HT-29 (cell line): ENCODE results near the gene SRSF6. TPM values are rescaled to one million over a fixed set of nuclear protein-coding genes. Genes with fewer than 3 reads are reported as not detected.
"Not testable (repeated sequence)": the region's sequence is repeated elsewhere in the genome, so short reads cannot be mapped to it uniquely, and the experiment has no call there.

Experiments used
- DNase-seq: peaks from one replicate; pipeline ENCODE4 v3.0.0-alpha.2; 2015; ENCODE audit warnings: low spot score
- total RNA-seq: library from RNA; depleted of rRNA; stranded (reverse); fragments of >200 nt; shearing (Covaris generic); gene quantifications from 2 replicates; pipeline ENCODE4 v1.2.3, GENCODE V29; 2014

SRSF6 gene
- total RNA-seq, 1 experiment from 2014 or later, result 68.8 TPM

GRCh38 chr20:43448748-43449535, 8.8 kb upstream of the SRSF6 start:
- peak; percentile 79 for DNase-seq

- no peak for DNase-seq
Measured at GRCh38 chr20:43450841-43451799, 6.6 kb upstream of the SRSF6 start.

DNA sequence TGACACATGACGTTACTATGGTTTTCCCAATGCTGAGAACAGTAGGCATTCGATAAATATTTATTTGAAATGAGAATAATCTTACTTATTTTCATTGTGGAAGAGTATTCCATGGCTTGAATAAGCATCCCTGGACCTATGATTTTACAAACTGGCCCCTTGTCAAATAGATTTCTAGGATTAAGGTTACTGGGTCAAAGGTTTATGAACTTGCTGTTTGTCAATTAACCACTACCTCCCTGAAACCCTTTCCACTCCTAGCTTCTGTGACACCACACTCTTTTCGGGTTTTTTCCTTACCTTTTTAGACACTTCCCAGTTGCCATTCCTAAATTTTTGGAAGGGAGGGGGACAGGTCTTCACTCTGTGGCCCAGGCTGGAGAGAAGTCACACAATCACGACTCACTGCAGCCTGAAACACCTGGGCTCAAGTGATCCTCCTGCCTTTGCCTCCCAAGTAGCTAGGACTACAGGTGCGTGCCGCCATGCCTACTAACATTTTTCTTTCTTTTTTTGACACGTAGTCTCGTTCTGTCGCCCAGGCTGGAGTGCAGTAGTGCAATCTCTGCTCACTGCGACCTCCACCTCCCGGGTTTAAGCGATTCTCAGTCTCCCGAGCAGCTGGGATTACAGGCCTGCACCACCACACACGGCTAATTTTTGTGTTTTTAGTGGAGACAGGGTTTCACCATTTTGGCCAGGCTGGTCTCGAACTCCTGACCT, 5.1 kb upstream of the SRSF6 start:
- no peak for DNase-seq

- DNase-seq, result not testable (repeated sequence)
Measured at GRCh38 chr20:43456252-43456651, 1.4 kb upstream of the SRSF6 start.

DNA sequence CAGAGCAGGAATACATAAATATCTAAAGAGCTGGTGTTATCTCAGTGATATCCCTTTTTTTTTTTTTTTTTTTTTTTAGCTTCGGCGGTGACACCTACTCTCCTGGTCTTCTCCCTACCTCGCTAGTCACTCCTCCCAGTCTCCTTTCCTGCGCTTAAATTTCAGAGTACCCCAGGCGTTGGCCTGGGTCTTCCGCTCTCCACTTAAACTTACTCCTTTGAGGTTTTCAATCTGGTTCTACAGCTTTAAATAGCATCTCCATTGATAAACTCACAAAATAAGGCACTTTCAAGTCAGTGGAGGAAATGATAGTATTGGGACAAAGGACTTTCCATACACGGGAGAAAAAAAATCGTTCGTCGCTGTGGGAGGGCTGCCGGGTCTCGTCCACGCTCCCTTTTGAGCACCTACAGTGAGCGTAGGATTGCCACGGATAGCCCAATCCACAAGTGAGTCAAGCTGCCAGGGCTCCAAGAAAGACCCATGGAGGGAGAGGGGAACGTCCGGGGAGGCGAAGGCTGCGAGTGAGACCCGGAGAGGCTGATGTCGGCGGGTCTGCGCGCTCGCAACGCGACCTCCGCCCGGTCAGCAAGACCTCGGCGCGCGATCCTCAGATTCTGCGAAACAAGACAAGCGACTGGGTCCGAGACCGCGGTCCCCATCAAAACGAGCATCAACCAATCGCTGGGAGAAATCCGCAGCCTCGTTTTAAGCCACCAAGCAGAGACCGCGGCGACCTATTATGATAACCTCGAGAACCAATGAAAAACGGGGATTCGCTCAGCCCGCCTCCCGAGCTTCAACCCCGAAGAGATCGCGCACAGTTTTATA, 672 bp upstream of the SRSF6 start:
- peak; percentile 97 for DNase-seq

DNA sequence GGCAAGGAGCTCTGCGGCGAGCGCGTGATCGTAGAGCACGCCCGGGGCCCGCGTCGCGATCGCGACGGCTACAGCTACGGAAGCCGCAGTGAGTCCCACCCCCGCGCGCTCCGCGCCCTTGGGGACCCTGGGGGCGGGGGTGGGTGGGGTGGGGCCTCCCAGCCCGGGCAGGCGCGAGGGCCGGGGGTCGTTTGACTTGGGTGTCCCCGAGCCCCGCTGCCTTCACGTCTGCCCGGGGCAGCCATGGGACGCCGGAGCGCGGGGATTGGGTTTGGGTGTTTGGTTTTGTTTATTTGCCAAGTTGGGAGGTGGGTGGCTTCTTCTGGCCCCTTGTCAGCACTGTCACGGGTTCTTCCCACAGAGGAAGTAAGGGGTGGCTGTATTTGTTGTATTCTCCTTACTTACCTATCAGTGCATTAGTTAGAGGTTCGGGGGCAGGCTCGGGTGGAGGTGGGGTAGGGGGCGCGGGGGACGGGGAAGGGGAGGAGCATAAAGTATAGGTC, 777 bp downstream of the SRSF6 start:
- DNase-seq, result no peak

DNA sequence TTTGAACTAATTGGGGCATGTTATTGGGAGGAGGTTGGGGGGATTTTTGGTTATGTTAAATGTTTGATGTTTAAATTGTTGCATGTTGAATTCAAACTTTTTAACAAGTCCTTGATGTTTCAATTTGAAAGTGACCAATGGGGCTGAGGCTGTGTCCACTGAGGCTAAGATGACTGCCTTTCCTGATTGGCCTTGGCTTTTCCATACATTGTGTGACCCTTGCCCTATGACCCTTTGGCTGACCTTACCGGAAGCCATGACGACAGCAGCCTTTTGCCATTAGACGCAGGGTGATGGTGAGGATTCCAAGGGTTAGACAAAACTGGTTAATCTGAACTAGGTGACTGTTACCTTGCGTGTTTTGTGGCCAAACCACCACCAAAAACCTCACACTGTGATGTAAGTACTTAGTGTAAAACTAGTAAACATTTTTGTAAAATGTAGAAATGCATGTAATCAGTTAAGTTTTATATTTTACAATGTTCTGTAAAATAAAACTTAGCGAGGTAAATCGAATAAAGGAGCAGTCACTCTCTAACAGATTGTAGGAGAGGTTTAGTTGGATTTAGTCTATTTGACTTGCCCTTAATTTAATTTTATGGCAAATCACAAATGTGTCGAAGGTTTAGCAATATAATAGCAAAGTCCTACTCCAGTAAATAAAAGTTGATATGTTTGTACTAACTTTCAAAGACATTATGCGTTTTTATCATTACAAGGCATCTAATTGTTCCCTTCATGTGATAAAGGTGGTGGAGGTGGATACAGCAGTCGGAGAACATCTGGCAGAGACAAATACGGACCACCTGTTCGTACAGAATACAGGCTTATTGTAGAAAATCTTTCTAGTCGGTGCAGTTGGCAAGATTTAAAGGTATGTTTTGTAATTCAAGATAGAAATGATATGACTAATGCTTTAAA, 1.6 kb downstream of the SRSF6 start:
- peak; percentile 60 for DNase-seq

DNA sequence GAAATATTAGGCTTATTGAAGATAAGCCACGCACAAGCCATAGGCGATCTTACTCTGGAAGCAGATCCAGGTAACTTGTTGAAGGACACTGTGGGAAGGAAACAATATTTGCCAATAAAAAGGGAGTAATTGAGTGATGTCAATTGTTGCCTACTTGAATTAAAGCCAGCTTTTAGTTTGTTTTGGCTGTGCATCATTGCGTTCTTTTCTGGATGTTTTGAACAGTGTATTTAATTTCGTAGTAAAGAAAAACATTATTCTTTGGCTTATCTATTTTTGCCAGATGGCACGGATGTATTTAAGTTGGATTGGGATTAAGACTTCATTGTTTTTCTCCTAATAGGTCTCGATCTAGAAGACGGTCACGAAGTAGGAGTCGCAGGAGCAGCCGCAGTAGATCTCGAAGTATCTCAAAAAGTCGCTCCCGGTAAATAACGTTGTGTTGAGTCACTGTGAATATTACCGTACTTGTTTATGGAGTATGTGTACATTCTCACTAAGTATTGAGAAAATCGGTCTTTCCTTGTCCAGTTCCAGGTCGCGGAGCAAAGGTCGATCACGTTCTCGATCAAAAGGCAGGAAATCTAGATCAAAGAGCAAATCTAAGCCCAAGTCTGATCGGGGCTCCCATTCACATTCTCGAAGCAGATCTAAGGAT, 2.6 kb downstream of the SRSF6 start:
- no peak for DNase-seq

- DNase-seq, result no peak
Measured at GRCh38 chr20:43460830-43461200, 3.1 kb downstream of the SRSF6 start.

DNA sequence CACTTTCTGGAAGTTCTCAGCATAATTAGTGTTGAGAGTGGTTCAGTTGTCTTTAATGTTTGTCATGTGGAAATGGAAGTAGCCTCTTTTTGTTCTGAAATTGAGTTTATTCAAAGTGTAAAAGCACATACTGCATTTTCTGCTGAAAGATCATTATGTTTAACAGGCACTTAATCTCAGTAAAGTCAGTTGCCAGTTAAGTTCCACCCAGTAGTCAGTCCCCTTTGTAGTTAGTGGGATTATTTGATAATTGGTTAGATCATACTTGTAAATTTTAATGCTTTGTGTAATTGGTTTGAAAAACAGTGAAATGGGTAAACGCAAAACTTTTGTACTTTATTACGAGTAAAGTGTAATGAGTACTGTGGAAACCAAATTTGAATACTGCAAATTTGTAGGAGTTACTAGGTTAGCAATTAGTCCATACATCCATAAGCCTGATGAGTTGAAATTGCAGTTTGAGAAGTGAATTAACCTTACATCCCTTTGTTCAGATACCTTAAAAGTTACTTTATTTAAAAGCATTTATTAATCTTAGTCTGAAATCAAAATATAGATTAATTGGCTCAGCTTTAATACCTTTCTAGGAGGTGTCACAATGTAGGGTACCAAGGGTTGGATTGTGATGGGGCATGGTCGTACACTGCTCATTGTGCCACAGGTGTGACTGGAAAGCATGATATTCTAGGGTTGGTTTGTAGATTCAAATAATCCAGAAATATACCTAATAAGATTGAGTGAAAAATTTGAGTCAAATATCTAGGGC, 4.4 kb downstream of the SRSF6 start:
- DNase-seq, result no peak

DNA sequence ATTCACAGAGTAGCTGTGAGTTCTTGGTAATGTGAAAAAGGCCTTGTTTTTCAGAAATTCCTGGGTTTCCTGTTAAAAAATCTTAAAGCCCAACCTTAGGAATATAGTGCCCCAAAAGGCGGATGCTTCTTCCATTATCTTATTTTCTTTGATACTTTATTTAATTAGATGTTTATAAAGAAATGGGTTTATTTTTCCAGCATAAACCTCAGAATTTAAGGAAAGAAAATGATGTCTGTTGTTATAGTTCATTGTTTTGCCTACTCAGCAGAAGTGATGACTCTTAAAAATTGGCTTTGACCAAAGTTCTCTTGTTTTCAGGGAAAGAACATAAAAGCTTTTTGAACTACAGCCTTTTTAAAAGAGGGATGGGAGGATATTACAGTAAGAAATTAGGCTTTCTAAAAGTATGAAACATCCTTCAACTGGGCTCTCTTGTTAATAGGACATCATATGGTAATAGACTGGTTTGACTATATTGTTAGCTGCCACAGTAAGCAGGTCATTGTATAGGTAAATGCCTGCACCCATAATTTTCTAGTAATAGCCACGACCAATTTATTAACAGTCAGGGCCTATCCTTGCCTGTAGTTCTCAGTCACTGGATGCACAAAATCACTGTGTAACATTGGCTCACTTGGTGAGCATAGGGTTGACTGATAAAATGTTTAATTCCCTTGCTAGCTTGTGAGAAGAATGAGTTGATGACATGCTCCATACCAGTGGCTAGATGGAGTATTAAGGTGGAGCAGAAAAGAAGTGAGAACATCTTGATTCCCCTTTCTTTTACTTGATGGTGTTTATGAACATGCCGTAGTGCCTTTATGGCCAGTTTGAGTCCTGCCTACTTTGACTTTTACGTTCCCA, 5.2 kb downstream of the SRSF6 start:
- no peak for DNase-seq

- DNase-seq, result no peak
Measured at GRCh38 chr20:43463527-43464218, 6.0 kb downstream of the SRSF6 start.

GRCh38 chr20:43464219-43464790, 6.6 kb downstream of the SRSF6 start:
- DNase-seq, result no peak

DNA sequence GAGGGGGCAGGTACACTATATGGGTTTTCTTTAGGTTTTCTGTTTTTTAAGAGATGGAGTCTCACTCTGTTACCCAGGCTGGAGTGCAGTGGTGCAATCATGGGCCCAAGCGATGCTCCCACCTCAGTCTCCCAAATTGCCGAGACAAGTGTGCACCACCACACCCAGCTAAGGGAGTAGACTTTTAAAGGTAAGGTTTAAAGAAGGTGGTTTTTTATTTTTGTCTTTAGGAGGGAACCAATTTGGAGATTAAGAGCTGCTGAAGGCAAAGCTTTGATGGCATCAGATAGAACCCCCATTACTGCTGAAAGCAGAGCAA, 7.9 kb downstream of the SRSF6 start:
- DNase-seq, result no peak

DNA sequence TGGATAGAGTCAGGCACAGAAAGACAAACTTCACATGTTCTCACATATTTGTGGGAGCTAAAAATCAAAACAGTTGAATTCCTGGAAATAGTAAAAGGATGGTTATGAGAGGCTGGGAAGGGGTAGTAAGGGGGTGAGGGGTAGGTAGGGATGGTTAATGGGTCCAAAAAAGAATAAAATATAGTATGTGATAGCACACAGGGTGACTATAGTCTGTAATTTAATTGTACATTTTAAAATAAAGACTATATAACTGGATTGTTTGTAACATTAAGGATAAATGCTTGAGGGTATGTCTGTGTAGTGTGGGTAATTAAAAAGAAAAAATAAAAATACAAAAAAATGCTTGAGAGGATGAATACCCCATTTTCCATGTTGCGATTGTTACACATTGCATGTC, 9.9 kb downstream of the SRSF6 start:
- DNase-seq, result no peak

GRCh38 chr20:43472671-43473380, 15.1 kb downstream of the SRSF6 start:
- DNase-seq, result no peak
